Jurkat, Clone E6-1 (cell line): Measurements from ENCODE around the gene GCHFR.
A peak's percentile ranks its signal among the peaks of the same experiment; 100 is the strongest.

Experiments used
- DNase-seq: peaks from one replicate; pipeline ENCODE4 v3.0.0-alpha.2; 2011; ENCODE audit warnings: low read depth, low spot score
- H3K4me3 ChIP-seq: 2 replicates; pipeline ENCODE4 v1.5.1; 2011; ENCODE audit warnings: mild to moderate bottlenecking, low read length, control low read depth, moderate library complexity

The GCHFR gene

DNA sequence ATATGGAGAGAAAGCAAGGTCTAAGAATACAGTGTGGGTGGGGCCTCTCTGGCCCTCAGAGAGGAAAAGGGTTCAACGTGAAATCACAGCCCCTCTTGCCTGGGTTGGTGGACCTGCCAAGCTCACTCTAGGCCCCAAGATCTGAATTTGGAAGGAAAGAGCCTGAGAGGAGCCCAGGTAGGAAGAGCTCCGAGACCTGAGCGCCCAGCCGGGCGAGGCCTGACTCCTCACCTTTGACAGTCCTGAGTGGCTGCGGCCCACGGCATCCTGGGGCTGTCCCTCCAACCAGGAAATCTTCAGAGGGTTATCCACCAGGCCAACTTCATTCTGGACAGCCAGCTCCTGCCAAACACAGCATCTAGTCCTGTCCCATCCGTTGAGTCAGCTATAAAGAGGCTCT is 9.6 kb downstream of the GCHFR start:
- H3K4me3 ChIP-seq, result no peak overlapping the region
- DNase-seq, result no peak

DNA sequence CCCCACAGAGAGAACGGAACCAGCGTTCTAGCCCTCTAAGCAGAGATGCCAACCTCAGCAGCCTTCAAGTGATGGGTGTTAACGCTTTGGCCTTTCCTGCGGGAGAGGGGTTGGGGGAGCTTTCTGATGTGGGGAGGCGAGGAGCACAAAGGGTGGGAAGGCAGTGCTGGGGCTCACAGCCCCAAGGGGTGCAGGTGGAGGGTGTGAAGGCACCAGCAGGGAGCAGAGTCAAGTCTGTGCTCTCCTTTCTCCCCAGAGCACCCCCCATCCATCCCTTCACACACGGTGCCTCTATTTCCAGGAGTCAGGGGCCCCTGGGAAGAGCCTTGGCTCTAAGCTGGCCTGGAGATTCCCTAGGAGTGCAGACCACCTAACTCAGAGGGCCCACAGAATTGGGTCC is 10.0 kb downstream of the GCHFR start:
- no peak for DNase-seq
- H3K4me3 ChIP-seq, result no peak overlapping the region

DNA sequence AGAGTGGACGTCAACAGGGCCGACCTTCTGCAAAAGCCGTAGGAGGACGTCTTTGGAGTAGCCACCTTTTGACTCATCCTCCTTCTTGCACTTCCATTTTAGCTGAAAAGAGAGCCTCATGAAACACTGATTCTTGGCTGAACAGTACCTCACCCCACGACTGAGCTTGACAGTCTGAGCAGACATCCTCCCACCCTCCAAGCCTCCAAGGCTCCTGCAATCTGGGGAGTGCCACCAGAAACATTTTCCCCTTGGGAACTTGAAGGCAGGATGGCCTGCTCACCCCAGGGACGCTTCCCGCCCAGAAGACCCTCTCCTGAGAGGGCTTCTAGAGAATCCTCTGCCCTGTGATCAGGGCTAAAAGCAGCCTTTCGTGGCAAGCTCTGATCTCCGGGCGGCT is 11.1 kb downstream of the GCHFR start:
- no peak overlapping the region for H3K4me3 ChIP-seq
- no peak for DNase-seq

DNA sequence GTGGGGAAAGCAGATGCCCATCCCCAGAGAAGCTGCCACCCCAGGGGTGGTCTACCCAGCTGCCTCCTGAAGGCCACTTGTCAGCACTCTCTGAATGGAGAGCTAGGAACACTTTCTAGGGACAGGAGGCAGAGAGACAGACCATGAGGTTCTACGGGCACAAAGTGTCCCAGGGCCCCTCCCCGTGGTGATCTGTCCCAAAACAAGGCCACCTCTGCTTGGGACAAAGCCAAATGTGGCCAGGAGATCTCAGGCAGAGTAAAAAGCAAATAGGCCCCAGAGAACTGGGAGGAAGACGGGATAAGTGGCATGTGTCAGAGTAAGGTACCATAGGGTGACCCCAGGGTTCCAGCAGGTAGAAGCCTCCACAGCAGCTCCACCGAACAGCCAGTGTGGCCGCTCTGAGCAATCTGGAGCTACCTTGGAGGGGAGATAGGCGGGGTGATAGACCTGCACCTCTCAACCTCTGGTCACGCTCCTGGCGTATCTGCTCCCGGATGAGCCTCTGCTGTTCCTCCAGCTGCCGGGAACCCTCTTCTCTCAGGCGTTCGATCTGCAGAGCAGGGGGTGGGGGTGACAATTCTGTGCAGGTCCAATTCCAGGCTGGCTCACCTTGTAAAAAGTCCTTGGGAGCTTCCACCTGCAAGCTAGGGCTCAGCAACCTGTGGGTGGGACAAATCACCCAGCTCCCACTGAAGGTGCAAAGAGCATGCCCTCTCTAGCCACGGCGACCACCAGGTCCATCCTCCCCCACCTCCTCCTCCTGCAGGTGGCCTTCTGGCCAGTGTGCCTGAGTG is 12.1 kb downstream of the GCHFR start:
- H3K4me3 ChIP-seq, result no peak overlapping the region
- no peak for DNase-seq

DNA sequence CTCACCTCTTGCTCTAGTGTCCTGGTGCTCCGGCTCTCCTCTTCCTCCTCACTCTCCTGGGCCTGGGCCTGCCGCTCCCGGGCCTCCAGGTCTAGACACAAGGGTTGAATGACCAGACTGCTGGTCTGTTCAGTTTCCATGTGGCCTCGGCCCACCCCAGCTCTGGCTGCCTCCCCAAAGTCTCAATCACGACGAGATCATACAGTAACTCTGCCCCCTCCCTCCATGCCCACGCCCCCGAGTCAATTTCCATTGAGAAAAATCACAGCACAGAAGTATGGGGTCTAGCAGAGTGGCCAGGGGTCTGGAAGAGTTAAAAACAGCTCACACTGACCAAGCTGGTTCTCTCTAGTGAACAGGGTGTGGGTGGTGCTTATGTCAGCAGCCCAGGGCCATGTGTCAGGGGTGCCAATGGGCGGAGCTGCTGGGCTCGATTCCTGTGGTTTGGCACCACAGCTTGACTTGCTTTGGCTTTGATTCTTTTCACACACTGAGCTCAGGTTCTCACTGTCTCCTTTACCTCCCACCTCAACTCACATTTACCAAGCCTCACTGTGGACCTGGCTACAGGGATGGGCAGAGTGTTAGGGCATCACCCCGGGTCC is 12.8 kb downstream of the GCHFR start:
- peak; percentile 42 for DNase-seq
- H3K4me3 ChIP-seq, result no peak overlapping the region

DNA sequence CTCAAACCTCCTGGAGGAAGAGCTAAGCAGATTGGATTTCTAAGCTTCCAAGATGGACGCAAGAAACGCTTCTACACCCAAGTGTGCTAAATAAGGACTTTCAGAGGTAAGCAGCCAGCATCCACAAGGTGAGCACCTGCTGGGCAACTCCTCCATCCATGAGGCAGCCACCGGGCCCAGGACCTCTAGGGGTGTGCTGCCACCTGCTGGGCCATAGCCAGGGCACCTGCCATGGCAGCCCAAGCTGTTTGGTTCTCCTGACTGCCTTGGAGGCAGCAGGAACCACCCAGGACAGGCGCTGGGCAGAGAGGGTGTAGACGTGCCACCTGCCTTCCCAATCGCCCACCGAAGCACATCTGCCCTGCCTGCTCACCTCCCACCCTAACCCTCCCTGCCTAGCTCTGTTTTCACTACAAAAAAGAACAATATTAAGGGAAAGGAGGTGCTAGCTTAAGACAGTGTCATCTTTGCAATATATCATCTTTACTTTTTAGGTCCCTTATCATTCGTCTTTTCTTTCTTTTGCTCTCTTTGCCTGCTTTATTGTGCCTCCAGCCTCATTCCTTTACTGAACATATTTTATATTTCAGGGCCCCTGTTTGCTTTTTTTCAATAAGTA is 18.9 kb downstream of the GCHFR start:
- H3K4me3 ChIP-seq, result no peak overlapping the region
- no peak for DNase-seq

DNA sequence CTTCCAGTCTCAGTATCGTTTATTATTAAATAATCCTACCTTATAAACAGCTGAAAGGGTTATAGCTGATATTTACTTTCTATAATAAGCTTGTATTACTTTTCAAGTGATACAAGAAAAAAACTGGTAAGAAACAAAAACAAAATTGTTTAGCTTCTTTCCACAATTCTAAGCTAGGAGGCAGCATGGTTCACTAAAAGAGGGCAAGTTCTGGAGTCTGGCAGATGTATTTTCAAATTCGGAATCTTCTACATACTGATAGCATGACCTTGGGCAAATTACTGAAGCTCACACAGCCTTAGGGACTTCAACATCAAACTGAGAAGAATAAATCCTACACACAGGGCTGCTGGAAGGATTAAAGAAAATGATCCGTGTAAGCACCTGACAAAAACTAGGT is 21.3 kb downstream of the GCHFR start:
- H3K4me3 ChIP-seq, result no peak overlapping the region
- DNase-seq, result no peak

DNA sequence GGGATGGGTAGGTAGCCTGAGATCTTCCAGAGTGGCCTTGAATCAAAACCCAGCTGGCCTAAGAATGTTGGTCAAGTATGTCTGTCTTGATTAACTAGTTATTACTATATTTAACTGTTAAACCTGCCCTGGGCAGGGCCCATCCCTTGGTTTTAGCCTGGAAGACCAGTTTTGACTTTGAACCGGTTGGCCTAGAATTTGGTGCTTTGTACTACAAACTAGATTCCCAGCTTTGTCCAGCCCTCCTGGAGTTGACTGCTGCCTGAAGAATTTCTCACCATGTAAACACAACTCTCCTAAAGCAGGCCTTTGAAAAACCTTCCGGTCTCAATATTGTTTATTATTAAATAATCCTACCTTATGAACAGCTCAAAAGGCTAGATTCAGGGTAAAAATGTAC is 21.9 kb downstream of the GCHFR start:
- H3K4me3 ChIP-seq, result no peak overlapping the region
- no peak for DNase-seq

DNA sequence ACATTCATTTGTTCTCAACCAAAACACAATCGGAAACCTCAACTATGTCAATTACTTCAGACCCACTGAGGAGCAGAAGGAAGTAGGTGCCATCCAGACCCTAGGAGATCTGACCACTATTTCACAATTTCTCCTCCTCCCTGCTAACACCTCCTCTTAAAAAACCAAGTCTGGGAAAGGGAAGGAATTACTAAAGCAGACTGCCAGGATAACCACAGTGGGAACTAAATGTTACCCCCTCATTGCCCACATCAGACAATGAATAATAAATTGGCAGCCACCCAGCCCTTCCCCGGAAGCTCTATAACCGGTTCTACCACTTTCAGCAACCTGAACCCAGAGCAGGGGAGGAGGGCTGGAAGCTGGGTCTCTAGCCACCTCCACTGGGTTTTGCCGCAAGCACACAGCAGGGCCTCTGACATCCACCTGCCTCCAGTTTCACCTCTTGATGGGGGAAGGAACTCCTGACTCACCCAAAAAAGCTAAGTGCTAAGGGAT is 23.5 kb downstream of the GCHFR start:
- H3K4me3 ChIP-seq, result no peak overlapping the region
- DNase-seq, result peak; percentile 80

DNA sequence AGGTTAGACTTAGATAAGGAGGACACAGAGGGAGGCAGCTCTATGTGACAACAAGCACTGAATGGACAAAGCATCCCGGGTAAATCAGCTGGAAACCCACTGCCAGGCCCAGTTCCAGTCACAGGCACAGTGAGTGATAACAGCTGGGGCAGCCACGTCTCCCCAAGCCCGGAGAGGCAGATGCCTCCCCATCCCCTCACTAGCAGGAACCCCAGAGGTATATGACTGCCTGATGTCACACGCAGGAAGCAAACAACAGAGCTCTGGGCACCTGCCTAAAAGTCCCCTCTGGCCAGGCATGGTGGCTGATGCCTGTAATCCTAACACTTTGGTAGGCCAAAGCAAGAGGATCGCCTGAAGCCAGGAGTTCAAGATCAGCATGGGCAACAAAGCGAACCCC is 24.1 kb downstream of the GCHFR start:
- H3K4me3 ChIP-seq, result no peak overlapping the region
- DNase-seq, result no peak

DNA sequence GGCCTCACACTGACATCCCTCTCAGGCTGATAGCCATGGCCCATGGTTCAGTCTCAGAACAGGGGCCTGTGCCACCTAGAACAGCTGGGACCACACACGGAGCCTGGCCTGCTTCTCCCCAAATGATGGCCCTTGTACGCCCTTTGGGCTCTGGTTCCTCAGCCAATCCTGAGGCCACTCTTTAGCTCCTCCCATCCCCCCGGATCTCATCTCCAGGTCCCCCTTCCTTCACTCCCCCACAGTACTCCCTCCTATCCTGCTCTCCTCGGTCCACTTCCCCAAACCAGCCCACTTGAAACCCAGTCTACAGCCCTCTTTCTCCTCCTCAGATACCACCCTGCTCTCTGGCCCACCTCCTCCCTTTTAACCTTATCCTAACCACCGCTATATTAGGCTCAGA is 25.3 kb downstream of the GCHFR start:
- DNase-seq, result no peak
- no peak overlapping the region for H3K4me3 ChIP-seq

DNA sequence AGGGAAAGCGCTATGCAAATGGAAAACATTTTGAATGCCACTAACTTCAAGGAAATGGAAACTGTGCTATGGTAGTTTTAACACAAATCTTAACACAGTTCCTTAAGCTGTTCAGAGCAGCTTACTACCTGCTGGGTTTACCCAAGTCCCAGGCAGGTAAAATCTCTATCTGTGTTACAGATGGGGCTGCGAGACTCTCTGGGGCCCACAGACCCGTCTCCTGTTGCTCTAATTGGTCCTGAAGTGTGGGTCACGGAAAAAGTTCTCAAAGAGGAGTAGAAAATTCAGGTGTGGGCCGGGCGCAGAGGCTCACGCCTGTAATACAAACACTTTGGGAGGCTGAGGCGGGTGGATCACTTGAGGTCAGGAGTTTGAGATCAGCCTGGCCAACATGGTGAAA is 26.1 kb downstream of the GCHFR start:
- no peak for DNase-seq
- no peak overlapping the region for H3K4me3 ChIP-seq

DNA sequence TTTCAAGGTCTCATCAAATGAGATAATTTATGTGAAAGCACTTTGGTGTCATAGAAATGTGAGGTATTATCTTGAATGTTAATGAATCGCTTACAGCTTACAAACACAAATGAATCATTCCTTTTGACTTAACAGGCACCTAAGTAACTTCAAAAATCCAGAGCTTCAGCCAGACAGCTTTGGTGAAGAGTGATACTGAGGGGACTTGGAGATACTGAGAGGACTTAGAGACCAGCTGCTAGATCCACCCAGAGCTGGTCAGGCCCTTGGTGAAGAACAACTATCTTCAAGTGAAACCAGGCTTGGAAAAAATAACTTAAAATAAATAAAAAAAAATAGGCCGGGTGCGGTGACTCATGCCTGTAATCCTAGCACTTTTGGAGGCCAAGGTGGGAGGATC is 26.9 kb downstream of the GCHFR start:
- no peak for DNase-seq

DNA sequence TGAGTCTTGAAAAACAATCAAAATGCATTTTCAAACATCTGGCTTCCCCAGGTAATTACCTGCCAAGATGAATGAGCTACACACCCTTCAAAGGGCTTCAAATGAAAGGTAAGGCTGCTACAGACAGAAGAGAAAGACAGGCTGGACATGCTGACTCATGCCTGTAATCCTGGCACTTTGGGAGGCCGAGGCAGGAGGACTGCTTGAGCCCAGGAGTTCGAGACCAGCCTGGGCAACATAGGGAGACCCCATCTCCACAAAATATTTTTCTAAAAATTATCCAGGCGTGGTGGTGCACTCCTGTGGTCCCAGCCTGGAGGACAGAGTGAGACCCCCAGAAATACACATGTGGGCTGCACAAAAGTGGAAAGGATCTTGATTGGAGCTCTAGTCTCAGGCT is 28.5 kb downstream of the GCHFR start:
- no peak overlapping the region for H3K4me3 ChIP-seq
- no peak for DNase-seq

More for the DNA sequence above, 26.9 kb downstream of the GCHFR start:
- H3K4me3 ChIP-seq, result no peak overlapping the region

DNA sequence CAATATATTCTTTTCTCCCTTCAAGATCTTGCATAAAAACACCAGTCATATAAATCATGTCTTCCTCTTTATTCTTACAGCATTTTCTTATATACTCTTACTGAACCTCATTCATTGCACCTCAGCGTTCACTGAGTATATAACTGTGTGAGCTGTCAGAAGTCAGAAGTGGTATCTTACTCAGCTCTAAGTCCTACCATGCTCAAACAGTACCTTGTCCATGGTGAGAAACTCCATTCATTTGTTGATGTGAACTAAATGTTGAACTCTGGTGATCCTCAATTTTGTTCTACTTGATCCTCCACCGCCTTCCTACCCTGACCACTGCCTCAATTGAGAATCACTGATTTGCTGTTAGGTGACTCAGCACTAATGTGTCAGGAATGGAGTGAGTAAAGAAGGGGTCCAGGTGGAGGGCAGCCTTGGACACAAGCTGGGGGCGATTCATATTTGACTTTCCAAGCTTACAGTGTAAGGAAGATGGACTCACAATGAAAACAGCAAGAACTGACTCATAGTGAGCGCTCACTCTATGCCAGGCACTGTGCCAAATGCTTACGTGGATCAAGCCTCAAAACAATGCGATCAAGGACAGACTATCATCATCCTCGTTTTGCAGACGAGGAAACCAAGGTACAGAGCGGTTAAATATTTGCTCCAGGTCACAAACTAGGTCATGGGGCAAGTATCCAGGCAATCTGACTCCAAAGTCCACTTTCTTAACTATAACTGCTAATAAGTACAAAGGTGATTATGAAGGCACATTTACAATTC is 29.5 kb downstream of the GCHFR start:
- H3K4me3 ChIP-seq, result no peak overlapping the region

DNA sequence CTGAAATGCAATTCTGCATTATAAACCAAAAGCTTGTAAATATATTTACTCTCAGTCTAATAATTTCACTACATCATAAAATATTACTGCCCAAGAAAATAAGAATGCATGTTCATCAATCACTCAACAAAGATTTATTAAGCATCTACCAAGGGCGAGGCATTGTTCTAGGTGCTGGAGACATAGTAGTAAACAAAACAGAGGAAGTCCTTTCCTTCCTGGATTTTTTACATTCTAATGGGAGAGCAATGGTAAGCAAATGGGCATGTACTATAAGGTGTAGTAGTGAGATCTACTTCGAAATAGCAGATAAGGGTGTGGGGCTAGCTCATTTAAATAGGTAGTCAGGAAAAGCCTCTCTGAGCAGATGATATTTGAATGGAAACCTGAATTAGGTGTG is 32.2 kb downstream of the GCHFR start:
- no peak for DNase-seq
- no peak overlapping the region for H3K4me3 ChIP-seq

More for the DNA sequence above, 29.5 kb downstream of the GCHFR start:
- no peak for DNase-seq

DNA sequence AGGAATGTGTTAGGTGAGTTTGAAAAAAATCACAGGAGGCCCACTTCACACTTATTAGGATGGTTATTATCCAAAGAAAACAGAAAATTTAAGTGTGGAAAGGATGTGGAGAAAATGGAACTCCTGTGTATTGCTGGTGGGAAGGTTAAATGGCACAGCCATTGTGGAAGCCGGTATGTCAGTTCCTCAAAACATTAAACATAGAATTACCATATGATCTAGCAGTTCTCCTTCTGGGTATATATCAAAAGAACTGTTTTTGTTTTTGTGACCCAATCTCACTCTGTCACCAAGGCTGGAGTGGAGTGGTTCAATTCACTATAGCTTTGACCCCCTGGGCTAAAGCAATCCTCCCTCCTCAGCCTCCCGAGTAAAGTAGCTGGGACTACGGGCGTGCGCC is 32.6 kb downstream of the GCHFR start:
- no peak for DNase-seq
- no peak overlapping the region for H3K4me3 ChIP-seq

DNA sequence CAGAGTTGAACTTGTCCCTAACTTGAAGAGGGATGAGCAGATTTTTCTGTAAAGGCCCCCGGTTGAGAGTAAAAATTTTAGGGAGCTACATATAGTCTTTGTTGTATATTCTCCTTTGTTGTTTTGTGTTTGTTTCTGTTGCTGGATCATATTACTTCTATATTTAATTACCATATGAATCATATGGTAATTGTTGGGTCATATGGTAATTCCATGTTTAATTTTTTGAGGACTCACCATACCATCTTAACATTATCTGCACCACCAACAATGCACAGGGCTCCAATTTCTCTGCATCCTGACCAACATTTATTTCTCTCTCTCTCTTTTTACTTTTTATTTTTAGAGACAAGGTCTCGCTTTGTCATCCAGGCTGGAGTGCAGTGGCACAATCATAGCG is 35.7 kb downstream of the GCHFR start:
- no peak overlapping the region for H3K4me3 ChIP-seq
- no peak for DNase-seq

DNA sequence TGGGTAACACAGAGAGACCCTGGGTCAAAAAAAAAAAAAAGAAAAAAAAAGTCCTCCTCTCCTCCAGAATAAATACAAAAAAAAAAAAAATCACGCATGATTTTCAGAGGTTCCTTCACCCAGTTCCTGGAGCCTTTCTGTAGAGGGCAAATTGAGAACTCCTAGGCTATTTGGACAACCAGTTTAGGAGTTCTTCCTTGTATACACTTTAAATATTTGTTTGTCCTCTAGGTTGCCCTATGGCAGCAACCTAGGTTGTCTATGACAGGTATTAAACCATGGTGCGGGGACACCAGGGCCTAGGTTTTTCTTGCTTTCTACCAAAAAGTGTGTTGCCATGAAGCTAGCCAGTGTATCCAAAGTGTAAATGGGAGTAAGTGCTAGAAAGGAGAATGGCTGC is 39.2 kb downstream of the GCHFR start:
- no peak overlapping the region for H3K4me3 ChIP-seq
- DNase-seq, result no peak

DNA sequence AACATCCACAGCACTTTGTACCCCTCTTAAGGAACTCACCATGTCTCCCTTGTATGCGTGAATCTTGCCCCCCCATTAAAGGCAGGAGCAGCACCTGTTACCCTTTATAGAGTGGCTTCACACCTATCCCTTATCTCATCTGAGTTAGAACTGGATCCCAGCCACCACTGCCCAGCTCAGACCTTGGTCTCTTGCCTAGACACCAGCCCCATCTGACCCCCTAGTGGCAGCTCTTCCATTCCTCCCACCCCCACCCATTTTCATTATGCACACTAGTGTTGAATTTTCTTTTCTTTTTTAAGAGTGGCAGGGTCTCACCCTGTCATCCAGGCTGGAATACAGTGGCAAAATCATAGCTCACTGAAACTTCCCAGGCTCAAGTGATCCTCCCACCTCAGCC is 39.8 kb downstream of the GCHFR start:
- H3K4me3 ChIP-seq, result no peak overlapping the region
- no peak for DNase-seq
